Measurements from ENCODE around the gene OTC.

The OTC gene

GRCh38 chrX:38357747-38358673, 5.6 kb downstream of the OTC start:
- no peak for DNase-seq (ENCODE audit: low read depth)

GRCh38 chrX:38363046-38363445, 10.6 kb downstream of the OTC start:
- no peak for DNase-seq (ENCODE audit: low read depth)

- DNase-seq (ENCODE audit: low read depth) = no peak
These were observed 13.6 kb downstream of the OTC start for GRCh38 chrX:38365954-38366353.

- no peak for DNase-seq (ENCODE audit: low read depth)
These were observed 16.4 kb downstream of the OTC start for GRCh38 chrX:38368774-38369173.

- DNase-seq (ENCODE audit: low read depth) = no peak
These were observed 19.2 kb downstream of the OTC start for GRCh38 chrX:38371641-38372040.

- no peak for DNase-seq (ENCODE audit: low read depth)
These were observed 22.0 kb downstream of the OTC start for GRCh38 chrX:38374431-38374830.

- DNase-seq (ENCODE audit: low read depth) = peak; percentile 26
These were observed 23.5 kb downstream of the OTC start for GRCh38 chrX:38375891-38376290.

GRCh38 chrX:38376747-38377146, 24.3 kb downstream of the OTC start:
- no peak for DNase-seq (ENCODE audit: low read depth)

GRCh38 chrX:38379088-38379487, 26.7 kb downstream of the OTC start:
- DNase-seq (ENCODE audit: low read depth) = no peak

GRCh38 chrX:38382663-38383062, 30.3 kb downstream of the OTC start:
- DNase-seq (ENCODE audit: low read depth) = no peak

- no peak for DNase-seq (ENCODE audit: low read depth)
These were observed 48.0 kb downstream of the OTC start for GRCh38 chrX:38400389-38400910.

GRCh38 chrX:38402118-38402517, 49.7 kb downstream of the OTC start:
- DNase-seq (ENCODE audit: low read depth) = no peak

- DNase-seq (ENCODE audit: low read depth) = no peak
These were observed 51.4 kb downstream of the OTC start for GRCh38 chrX:38403834-38404233.

GRCh38 chrX:38407126-38407525, 54.7 kb downstream of the OTC start:
- DNase-seq (ENCODE audit: low read depth) = no peak

GRCh38 chrX:38409289-38409688, 56.9 kb downstream of the OTC start:
- no peak for DNase-seq (ENCODE audit: low read depth)

- no peak for DNase-seq (ENCODE audit: low read depth)
These were observed 74.4 kb downstream of the OTC start for GRCh38 chrX:38426785-38427184.

GRCh38 chrX:38431525-38431924, 79.1 kb downstream of the OTC start:
- DNase-seq (ENCODE audit: low read depth) = no peak

GRCh38 chrX:38435130-38435529, 82.7 kb downstream of the OTC start:
- no peak for DNase-seq (ENCODE audit: low read depth)

GRCh38 chrX:38437093-38437492, 84.7 kb downstream of the OTC start:
- DNase-seq (ENCODE audit: low read depth) = peak; percentile 22

GRCh38 chrX:38438321-38438720, 85.9 kb downstream of the OTC start:
- DNase-seq (ENCODE audit: low read depth) = no peak

GRCh38 chrX:38452603-38453002, 100.2 kb downstream of the OTC start:
- no peak for DNase-seq (ENCODE audit: low read depth)

- DNase-seq (ENCODE audit: low read depth) = no peak
These were observed 105.7 kb downstream of the OTC start for GRCh38 chrX:38458071-38458470.

GRCh38 chrX:38462257-38462656, 109.9 kb downstream of the OTC start:
- DNase-seq (ENCODE audit: low read depth) = no peak

- no peak for DNase-seq (ENCODE audit: low read depth)
These were observed 113.3 kb downstream of the OTC start for GRCh38 chrX:38465686-38466085.
